Fibroblast of lung (primary cell): ENCODE measurements around the gene FSIP1.

ENCODE experiments used
- CTCF ChIP-seq, 2 donors: IDR thresholded peaks in 1 of 2; conservative IDR thresholded peaks in 1 of 2; 1 replicate in 1 of 2; 2 replicates in 1 of 2; pipeline ENCODE4 v1.5.1; 2011 to 2012; ENCODE audit warnings: low read length in 2 of 2, control low read depth in 1 of 2, inconsistent platforms in 1 of 2, low read depth in 1 of 2, mild to moderate bottlenecking in 1 of 2
- EZH2 ChIP-seq: IDR thresholded peaks from 2 replicates; pipeline ENCODE4 v1.5.1; 2012; ENCODE audit warnings: low read length, control low read depth, mild to moderate bottlenecking; ENCODE audit errors: missing control alignments

- TF ChIP-seq CTCF (conservative IDR thresholded peaks at IDR 0.05 in 1 of 2, IDR thresholded peaks at IDR 0.05 in 1 of 2; ENCODE audit: low read depth in 1 of 2, low read length in 2 of 2) (no peak), EZH2 (no peak)
Measured at GRCh38 chr15:39631357-39631756, 151.3 kb downstream of the FSIP1 start.
